EL (cell line): ENCODE measurements around the gene RANBP9.

Experiments used
- DNase-seq: peaks from one replicate; pipeline ENCODE4 v3.0.0-alpha.2; 2016

Gene RANBP9

DNA sequence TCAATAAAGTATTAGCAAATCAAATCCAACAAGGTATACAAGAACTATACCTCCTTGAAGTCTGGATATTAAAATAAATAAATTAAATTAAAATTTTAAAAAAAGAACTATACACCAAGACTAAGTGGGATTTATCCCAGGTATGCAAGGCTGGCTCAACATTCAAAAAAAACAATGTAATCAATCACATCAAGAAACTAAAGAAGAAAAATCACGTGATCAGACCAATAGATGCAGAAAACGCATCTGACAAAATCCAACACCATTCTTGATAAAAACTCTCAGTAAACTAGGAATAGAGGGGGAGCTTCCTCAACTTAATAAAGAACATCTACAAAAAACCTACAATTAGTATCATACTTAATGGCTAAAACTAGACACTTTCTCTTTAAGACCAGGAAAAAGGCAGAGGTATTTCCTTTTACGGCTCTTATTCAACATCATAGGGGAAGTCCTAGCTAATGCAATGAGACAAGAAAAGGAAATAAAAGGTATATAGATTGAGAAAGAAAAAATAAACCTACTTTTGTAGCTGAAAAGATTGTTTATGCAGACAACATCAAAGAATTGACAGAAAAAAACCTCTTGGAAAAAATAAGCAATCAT is 35.0 kb downstream of the RANBP9 start:
- DNase-seq: no peak

DNA sequence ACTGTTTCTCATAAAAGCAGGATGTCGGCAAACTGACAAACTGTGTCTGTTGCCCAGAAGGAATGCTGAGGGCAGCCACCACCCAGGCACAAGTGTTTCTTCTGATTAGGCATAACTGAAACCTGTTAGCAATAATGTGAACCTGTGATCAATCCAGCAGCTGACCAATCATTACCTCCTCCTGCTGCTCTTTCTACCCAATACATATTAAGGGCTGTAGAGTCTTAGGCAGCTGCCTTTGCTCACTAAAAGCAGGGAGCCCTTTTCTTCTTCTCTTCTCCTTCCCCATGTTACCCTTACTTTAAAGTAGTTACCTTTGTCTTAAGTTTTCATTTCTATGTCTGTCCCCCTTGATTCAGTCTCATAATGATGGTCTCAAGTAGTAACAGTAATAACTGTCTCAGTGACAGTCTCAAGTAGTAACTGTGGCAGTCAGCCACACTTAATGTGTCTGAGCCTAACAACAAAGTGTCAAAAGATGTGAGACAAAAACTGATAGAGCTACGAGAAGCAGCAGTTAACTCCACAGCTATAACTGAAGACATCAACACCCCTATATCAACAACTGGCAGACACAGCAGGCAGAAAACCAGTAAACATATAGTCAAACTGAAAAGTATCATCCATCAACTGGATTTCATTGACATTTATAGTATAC is 37.0 kb downstream of the RANBP9 start:
- DNase-seq: no peak

DNA sequence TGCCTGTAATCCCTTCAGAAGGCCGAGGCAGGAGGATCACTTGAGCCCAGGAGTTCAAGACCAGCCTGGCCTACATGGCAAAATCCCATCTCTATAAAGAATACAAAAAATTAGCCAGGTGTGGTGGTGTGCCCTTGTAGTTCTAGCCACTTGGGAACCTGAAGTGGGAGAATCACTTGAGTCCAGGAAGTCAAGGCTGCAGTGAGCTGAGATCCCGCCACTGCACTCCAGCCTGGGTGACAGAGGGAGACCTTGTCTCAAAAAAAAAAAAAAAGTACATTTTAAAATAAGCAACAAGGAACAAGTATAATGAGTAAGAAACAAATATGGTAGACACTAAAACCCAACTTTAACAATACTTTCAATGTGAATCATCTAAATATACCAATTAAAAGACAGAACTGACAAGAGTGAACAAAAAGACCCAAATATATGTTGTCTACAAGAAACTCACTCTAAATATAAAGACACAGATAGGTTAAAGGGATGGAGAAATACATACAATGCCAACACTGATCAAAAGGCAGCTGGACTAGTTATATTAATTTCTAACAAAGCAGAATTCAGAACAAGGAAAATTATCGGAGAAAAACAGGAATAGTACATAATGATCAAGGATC is 37.7 kb downstream of the RANBP9 start:
- no peak for DNase-seq

DNA sequence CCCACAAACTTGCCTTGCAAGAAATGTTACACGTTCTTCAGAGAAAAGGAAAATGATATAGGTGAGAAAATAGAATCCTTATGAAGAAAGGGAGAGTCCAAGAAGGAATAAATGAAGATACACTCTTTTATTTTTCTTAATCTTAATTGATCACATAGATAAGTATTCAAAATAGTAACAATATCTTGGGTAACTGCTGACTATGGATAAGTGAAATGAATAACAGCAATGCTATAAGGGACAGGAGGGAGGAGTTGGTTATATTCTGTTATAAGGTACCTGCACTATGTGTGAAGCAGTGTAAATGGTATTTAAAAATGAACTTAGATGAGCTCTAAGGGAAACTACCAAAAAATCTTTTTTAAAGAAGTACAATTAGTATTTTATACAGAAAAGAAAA is 38.3 kb downstream of the RANBP9 start:
- DNase-seq: no peak

DNA sequence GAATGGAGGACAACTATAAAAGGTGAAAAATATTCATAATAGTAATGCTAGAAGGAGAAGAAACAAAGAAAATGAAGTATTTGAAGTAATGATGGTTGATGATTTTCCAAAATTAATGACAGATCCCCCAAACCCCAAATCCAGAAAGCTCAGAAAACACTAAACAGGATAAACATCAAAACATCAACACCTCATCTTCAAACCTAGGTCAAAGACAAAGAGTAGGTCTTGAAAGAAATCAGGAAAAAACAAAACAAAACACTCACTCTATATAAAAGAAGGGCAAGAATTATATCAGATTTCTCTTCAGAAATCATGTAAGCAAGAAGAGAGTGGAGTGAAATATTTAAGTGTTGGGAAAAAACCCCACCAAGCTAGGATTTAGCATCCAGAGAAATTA is 38.7 kb downstream of the RANBP9 start:
- DNase-seq: no peak

DNA sequence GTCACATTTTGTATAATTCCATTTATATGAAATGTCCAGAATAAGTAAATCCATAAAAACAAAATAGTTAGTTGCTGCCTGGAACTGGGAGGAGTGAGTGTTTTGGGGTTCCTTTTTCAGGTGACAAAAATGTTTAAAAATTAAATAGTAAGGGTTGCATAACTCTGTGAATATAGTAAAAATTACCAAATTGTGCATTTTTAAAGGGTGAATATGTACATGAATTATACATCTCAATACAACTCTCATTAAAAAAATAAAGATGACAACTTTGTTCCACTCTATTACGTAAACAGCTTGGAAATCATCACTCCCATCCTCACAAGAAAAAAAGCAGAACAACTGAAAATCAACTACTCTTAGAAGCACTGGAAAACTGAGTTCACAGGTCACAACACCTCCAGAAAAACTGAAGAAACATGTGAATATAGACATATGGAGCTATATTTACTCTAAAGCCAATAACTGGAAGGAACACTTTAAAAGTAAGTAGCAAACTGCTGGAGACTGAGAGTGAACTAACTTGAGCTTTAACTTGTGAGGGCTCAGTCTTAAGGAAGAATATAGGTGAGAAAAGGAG is 40.0 kb downstream of the RANBP9 start:
- DNase-seq: no peak

DNA sequence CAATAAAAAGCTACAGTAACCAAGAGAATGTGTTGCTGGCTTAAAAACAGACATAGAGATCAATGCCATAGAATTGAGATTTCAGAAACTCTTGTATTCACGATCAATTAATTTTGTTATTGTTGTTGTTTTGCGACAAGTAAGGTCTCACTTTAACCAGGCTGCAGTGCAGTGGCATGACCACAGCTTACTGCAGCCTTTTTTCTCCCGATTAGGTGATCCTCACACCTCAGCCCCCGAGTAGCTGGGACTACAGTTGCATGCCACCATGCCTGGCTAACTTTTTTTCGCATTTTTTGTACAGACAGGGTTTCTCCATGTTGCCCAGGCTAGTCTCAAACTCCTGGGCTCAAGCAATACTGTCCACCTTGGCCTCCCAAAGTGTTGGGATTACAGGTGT is 42.2 kb downstream of the RANBP9 start:
- DNase-seq: no peak

DNA sequence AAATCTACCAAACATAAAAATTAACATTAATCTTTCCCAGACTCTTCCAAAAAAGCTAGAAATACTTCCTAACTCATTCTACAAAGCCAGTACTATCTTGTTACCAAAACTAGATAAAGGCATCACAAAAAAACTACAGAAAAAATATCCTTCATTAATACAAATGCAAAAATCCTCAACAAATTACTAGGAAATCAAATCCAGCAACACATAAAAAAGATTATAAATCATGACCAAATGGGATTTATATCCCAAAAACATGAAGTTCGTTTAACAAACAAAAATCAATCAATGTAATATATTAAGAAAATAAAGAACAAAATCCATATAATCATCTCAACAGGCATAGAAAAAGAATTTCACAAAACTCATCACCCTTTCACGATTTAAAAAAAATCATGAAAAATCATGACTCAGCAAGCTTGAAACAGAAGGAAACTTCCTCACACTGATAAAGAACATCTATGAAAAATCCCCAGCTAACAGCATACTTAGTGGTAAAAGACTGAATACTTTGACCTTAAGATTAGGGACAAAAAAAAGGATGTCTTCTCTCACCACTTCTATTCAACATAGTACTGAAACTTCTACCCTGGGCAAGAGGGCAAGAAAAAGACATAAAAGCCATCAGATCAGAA is 43.2 kb downstream of the RANBP9 start:
- no peak for DNase-seq

DNA sequence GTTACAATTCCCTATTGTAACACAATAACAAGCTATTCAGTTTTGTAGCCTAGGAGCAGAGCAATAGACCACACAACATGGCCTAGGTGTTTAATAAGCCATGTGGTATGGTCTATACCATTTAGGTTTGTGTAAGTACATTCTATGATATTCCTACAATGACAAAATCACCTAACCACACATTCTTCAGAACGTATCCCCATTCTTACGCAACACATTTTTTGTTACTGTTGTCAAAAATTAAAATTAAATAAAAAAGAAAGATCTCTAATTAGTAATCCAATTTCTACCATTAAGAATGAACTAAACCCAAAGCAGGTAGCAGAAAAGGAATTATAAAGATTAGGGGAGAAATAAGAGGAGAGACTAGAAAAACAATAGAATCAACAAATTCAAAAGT is 44.0 kb downstream of the RANBP9 start:
- no peak for DNase-seq

DNA sequence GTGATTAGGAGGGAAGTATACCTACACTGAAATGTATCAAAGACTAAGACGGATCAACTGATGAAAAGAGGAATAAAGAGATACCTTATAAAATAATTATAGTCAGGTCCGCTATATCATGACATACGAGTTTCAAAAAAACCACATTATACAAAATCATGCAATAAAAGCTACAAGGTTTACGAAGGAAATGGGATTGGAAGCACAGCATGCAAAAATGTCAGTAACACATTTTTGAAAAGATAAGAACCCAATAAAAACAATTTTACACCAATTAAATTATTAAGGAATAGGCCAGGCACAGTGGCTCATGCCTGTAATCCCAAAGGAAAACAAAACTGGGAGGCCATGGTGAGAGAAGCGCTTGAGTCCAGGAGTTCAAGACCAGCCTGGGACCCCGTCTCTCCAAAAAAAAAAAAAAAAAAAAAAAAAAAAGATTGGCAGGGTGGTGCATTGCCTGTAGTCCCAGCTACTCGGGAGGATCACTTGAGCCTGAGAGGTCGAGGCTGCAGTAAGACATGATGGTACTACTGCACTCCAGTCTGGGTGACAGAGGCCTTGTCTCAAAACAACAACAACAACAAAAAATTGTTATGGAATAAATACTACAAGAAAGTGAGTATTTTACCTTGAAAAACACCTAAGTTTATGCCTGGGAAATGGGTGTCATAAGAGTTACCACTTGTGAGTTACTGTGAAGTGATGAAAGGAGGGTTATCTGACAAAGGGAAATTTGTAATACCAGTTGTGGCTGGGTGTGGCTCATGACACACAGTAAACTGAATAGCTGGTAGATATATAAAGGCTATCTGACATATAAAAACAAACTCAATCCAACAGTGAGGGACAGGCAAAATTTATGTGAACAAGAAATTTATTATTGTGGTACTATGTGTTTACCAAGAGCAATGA is 45.2 kb downstream of the RANBP9 start:
- no peak for DNase-seq

DNA sequence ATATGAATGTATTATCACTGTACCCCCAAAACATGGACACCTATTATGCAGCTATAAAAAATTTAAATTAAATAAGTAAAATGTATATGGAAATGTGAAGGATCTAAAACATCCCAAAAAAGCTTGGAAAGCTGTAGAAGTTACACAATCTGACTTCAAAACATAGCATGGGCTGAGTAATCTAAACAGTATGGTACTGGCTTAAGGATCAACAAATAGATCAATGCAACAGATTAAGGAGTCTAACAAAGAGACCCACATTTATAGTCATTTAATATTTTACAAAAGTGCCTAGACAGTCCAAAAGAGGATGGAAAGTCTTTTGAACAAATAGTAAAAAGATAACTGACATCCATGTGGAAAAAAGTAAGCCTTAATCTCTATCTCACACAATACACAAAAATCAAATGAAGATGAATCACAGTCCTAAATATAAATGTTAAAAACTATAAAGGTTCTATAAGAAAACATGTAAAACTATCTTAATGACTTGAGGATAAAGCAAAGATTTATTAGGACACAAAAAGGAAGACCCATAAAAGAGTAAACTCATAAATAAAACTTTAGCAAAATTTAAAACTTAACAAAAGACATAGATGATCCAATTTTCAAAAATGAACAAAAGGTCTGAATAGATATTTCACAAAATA is 46.8 kb downstream of the RANBP9 start:
- peak; percentile 28 for DNase-seq

DNA sequence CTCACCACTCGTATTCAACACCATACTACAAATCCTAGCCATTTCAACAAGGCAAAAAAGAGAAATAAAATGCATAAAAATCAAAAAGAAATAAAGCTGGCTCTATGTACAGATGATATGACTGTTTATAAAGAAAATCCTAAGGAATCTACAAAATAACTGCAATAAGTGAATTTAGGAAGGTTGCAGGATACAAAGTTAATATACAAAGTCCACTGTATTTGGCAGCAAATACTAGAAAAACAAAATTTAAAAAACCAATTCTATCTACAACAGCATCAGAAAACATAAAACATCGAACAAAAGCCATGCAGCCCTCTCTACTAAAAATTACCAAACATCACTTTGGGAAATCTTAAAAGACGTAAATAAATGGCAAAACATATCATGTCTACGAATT is 47.6 kb downstream of the RANBP9 start:
- no peak for DNase-seq

DNA sequence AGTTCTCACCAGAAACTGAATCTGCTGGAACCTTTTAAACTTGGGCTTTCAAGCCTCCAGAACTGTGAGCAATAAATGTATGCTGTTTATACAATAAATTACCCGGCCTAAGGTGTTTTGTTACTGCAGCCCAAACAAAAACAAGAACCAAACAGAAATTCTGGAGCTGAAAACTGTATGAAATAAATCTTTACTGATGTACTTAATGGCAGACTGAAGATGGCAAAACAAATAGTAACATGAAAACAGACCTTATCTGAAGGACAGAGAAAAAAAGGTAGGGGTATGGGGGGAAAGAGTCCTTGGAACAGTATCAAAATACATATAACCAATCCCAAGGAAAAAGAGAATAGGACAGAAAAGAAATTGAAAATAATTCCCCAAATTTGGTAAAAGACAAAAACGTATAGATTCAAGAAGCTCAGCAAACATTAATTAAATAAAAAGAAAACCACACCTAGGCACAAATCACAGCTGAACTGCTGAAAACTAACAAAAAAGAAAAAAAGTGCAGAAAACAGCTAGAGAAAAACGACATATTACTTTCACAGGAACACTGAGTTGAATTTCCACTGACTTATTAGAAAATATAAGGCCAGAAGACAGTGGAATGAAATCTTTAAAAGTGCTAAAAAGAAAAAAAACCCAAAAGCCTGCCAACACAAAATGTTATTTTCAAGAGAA is 48.8 kb downstream of the RANBP9 start:
- no peak for DNase-seq

DNA sequence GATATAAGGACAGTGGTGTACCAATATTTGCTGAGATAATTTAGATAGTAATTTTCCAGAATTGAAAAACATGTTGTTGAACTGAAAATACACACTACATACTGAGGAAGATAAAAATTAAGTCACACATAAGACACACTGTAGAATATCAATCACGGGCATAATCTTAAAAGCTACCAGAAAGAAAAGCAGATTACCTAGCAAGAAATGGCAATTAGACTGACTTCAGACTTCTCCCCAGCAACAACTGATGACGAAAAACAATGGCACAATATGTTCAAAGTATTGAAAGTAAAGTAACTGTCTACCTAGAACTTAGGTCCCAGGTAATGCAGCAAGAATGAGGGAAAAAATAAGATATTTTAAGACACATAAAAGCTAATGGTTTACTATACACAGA is 50.0 kb downstream of the RANBP9 start:
- no peak for DNase-seq

DNA sequence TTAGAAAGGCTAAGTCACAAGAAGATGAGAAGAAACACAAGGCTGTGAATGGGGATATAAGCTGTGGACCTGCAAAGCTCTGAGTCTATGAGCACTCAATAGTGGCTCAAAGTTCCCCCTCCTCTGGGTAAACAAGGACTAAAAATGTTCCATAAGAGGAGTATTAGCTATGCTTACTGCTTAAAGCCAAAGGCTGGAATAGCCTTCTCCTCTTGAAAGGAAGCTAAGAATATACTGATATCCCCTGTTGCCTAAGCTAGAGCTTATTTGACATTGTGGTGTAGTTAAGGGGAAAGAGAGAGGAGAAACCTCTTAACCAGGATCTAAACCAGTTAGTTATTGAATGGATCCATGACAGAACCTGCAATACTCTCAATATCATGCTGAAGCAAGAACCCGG is 50.7 kb downstream of the RANBP9 start:
- DNase-seq: no peak

DNA sequence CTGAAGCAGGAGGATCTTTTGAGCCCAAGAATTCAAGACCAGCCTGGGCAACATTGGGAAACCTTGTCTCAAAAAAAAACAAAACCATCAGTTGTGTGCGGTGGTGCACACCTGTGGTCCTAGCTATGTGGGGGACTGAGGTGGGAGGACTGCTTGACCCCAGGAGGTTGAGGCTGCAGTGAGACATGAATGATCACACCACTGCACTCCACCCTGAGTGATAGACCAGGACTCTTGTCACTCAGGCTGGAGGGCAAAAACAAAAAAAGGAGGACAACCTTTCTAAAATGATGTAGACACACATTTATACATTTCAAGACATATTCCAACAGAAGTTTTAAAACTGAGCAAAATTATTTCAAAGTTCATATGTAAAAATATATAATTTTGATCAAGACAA is 51.4 kb downstream of the RANBP9 start:
- no peak for DNase-seq

DNA sequence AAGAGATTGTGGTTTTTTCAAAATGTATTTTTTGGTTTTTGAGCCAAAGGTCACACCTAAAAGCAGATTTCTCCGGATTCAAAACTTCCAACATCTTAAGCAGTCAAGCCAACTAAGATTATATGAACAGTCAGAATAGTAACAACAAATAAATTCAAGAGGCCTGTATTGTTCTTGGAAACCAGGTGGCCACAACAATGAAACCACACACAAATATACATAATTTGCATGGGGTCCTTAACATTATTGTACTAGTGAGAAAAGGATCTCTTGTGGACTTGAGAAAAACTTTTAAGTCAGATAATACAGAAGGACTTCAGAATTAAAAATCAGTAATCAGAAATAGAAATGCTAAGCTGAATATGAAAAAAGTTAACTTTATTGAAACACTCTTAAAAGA is 55.9 kb downstream of the RANBP9 start:
- DNase-seq: no peak

DNA sequence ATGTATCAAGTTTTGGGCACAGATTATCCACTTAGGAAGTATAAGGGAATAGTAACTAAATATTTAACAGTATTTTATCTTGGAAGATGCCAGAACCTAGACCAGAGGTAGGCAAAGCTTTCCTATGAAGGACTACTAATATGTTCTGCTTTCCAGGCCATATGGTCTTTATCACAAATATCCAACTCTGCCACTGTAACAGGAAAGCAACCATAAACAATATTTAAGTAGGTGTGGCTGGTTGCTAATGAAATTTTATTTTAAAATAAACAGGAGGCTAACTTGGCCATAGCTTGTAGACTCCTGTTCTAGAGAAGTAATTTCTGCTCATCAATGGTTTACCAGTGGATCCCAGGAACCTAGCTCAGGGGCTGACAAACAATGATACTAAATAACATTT is 57.1 kb downstream of the RANBP9 start:
- DNase-seq: no peak

DNA sequence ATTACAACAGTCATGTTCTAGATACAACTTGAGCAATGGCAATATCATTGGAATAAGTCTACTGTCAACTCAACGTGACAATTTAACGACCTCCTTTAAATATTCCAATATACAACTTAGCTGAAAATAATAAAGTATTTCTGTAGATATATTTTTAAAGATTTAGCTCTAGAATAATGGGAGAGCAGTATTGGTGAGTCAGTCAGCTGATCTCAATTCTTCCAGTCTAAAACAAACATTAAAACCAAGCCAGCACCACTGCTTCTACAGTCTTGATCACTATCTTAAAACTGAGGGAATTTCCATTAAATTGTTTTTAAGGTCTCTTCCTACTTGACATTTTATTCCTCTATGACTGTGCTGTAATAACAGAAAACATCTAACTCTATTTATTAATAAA is 58.3 kb downstream of the RANBP9 start:
- DNase-seq: peak; percentile 39

DNA sequence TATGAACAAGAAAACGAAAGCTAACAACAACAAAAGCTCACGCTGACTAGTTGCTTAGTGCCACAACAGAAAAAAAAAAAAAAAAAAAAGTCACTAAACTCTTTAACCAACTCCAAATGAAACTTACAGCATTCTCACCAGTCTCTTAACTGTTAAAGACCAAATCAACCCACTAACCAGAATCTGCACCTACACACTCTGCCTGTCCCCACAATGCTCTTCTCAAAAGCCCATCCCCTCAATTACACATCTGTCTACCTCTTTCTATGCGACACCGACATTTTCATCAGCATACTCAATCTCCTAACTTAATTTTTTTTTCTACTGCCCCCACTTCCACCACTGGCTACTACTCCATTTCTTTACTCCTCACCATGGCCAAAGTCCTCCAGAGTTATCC is 62.2 kb downstream of the RANBP9 start:
- DNase-seq: no peak

DNA sequence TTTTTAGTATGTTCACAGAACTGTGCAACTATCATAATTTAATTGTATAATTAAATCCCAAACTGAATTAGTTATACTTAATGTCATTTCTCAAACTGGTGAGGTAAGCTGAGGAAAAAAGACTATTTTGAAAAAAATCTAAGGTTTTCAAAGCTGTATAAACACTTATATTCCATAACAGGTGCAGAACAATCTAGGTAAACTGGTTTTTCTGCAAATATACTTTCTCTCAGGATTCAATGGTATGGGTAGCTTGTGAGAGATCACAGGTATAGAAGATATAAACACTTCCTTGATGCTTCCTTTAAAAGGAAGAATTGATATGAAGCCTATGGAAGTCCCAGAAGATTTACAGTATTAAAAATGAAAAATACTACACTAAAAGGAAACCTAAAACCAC is 62.8 kb downstream of the RANBP9 start:
- no peak for DNase-seq

DNA sequence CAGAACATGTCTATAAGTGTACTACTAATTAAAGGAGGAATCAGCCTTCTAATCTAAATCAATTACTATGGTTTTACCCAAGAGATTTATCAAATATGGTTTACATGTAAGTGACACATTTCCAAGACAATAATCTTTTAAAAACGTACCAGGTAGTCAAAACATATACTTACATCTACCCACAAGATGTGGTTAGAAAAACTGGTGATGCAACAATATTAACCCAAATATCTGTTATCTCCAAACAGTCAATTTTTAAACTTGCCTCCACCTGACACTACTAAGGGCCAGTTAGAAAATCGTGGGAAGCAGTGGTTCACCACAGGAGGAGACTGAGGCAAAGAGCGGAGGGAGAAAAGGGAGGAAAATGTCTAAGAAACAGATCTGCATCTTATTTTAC is 68.5 kb downstream of the RANBP9 start:
- no peak for DNase-seq
